Fibroblast of peridontal ligament (primary cell): Measurements from ENCODE around the gene RTTN.
A peak's percentile ranks its signal among the peaks of the same experiment; 100 is the strongest.
"Not testable (repeated sequence)": the region's sequence is repeated elsewhere in the genome, so short reads cannot be mapped to it uniquely, and the experiment has no call there.

Experiments
- DNase-seq: peaks from one replicate; pipeline ENCODE4 v3.0.0-alpha.2; 2010; ENCODE audit errors: extremely low read depth

RTTN gene, protein sequence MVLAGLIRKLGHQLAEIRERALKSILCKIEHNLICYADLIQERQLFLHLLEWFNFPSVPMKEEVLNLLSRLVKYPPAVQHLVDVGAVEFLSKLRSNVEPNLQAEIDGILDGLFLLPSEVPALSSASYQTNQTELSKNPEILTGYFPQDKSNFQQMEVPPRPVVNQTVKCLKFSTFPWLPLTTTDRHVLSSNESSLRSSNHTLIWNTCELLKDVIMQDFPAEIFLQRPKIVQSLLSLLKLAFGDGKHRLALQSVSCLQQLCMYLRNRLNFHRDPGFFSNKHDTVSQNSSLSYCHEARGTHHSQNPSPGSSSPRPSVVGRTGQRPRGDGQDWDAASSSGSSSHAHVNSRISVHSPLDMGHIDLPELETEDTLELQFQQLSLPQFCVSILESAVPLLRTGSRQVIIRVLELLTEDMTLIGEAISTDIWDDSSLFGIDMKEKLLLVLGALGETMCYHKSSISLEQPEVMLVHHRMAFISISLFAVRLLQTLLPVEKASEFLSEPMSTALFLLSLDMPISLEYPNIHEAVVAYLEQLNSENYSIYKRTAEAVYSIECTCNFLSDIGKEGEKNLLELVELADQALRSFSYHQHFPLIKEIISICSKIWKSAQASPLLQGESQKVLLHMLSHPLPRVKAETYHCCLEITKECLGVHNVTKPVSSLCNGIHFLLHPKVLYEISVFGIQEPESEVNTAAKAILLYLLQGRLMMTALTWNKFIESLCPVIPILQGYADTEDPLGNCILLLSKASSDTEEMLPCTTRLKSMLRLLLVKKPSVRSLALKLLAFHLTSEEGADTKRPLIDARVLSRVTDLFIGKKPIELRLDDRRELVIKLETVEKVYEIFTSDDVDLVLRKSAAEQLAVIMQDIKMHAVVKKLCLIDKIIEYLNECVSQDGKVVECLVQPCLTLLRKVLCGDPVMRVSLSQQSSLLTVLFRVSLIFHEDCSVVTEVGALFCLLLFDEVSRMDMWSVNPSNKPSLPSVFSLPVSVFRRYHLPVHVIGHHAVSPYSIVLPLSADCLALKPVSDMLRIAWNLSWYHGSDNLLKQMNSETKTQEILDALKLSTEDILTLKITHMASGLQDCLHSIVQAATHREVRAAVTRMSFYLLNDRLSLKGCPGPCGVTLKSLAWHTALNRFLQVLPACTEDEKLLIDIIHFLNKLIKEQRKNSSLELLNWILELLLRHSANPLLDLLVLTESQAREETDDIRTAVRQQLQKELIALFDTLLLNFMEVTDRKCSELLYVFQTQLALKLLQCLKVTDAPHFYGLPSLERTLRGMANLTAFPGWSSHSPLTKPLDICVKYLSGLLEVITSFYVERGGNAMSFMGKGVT (N-terminal part only)

DNA sequence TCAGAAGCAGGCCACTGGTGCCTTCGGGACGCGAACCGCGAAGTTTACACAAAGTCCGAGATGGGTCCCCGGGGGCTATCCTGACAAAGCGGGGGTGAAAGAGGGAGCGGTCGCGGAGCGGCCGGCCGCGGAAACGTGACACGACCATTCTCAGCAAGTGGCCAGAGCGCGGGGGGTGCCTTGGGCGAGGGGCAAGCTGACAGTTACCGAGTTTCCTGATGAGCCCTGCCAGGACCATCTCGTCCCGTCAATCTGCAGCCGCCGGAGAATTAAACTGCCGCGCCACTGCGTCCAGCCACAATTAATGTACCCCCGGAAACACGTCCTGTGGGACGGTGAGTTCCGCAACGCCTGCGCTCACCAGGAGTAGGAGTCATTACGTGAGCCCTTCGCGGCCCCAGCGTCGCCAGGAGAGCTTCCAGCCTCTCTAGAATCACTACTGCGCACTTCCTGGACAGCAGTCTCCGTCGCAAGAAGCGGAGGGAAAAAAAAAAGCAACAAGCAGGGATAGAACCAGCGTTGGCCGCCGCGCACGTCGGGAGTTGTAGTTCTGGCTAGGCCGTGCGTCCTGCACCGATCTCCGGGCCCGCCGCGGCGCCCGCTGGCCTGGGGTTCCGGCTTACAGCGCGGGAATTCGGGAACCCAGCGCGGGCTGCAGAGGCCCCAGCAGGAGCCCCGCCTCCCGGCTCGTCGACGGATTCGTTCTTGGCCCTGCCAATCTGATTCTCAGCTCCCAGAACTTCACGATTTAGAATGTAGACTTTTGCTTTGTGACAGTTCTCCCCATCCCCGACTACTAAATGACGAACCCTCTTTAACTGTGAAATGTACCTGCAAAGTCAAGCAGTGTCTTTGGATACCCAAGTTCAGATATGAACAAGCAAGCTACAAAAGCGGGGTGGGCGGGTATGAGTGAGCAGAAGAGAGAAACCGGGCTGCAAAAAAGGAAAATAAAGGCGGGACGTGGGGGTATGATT lies at the start of gene RTTN:
RTTN (minus strand) TSS at position 267 of the 977 bp plus-strand sequence; CDS start at position 238, 29 bp downstream.
- peak; percentile 94 for DNase-seq

DNA sequence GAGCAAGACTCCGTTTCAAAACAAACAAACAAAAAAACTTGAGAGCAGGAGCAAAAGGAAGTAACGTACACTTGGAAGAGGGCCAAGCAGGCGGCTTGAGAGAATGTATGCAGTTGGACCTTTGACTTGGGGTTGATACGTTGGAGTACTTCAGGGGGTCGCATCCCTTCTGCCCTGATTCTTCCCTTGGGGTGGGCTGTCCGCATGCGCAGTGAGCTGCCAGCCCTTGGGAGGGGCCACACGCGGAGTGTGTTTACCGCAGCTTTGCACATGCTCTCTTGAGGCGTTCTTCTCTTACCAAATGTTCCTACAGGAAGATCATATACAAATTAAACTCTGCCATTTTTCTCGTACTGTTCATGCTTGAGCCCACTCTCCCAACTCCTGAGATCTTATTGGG lies 45.3 kb upstream of the RTTN start:
- no peak for DNase-seq

DNA sequence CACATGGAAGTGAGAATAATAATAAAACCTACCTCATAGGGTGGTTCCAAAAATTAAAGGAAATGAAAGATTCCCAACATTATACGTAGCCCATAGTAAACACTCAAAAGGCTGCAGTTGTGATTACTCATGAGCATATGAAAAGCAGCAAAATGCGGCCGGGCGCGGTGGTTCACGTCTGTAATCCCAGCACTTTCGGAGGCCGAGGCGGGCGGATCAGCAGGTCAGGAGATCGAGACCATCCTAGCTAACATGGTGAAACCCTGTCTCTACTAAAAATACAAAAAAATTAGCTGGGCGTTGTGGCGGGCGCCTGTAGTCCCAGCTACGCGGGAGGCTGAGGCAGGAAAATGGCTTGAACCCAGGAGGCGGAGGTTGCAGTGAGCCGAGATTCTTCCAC lies 44.4 kb upstream of the RTTN start:
- DNase-seq: not testable (repeated sequence)

DNA sequence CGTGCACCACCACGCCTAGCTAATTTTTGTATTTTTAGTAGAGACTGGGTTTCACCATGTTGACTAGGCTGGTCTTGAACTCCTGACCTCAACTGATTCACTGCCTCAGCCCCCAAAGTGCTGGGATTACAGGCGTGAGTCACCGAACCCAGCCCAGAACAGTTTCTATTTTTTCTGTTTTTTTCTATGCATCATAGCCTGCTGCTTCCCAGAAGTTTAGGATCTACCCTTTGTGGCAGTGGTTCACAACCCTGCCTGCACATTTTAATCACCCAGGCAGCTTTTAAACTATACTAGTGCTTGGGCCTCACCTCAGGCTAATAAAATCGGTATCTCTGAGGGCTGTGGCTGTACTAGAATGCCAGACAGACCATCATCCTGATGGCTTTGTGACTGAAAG lies 43.6 kb upstream of the RTTN start:
- peak; percentile 48 for DNase-seq

DNA sequence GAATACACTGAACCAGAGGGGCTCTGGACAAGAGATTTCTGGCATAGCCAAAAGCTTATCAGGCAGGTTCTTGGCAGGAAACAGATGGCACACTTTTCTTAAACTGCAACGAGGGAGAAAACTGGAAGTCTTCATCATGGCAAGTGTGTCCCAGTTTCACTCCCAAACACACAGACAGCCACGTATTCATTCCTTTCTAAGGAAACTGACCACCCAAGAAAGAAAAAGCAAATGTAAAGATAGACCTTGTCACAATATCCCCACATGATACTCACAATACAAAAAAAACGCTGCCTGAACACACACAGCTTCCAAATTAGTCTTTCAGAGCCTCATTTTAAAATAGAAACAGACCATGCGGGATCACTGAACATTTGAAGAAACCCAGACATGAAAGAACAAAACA lies 40.6 kb upstream of the RTTN start:
- no peak for DNase-seq

DNA sequence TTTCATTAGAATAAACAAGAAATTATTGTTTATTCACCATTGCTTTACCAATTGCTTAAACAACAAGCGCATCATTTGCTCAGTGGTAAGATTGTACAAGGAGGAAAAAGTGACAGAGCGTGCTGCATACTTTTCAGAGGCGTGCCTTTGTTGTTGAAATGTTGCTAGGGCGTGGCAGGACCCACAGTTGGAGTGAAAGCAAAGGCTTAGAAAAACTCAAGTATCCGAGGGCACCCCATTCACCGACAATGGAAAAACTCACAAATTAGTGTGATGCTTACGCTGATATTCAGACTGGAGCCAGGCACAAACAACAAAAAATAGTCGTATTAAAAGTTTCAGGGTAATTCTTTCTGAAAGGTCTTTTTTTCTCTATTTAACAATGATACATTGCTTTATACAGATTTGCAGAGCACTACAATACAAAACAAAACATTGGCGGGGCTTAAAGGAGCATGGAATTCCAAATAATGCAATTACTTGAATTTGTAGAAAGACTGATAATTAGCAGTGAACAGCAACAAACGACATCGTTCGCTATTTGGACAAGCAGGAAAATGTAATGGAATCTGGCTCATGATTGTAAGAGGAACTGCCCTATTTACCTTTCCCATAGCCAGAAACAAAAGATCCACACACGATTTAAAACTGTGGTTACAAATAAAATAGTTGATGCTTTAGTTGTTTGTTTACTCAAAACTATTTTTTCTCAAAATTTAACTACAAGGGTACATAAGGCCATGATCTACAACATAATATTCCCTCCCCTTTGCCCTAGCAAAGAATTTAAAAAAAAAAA lies 37.8 kb upstream of the RTTN start:
- no peak for DNase-seq

DNA sequence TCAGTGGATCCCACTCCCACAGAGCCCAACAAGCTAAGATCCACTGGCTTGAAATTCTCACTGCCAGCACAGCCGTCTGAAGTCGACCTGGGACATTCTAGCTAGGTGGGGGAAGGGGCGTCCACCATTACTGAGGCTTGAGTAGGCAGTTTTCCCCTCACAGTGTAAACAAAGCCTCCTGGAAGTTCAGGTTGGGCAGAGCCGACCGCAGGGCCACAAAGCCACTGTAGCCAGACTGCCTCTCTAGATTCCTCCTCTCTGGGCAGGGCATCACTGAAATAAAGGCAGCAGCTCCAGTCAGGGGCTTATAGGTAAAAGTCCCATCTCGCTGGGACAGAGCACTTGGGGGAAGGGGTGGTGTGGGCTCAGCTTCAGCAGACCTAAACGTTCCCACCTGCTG lies 31.4 kb upstream of the RTTN start:
- DNase-seq: not testable (repeated sequence)

DNA sequence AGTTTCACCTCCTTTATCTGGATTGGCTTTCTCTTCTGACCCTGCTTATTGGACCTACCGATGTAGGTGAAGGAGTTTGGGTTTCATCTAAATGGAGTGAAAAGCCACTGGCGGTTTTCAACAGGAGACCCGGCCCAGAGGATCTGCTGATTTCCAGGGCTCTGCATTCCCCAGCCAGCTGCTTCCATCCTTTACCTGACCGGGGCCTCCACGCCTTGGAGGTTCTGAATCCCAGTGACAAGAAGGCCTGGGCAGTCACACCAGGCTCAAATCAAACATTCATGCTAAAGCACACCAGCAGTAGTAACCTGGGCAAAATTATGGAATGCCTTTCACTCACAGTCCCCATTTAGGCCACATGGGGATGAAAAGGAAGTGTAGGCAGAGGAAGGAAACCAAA lies 30.0 kb upstream of the RTTN start:
- no peak for DNase-seq

DNA sequence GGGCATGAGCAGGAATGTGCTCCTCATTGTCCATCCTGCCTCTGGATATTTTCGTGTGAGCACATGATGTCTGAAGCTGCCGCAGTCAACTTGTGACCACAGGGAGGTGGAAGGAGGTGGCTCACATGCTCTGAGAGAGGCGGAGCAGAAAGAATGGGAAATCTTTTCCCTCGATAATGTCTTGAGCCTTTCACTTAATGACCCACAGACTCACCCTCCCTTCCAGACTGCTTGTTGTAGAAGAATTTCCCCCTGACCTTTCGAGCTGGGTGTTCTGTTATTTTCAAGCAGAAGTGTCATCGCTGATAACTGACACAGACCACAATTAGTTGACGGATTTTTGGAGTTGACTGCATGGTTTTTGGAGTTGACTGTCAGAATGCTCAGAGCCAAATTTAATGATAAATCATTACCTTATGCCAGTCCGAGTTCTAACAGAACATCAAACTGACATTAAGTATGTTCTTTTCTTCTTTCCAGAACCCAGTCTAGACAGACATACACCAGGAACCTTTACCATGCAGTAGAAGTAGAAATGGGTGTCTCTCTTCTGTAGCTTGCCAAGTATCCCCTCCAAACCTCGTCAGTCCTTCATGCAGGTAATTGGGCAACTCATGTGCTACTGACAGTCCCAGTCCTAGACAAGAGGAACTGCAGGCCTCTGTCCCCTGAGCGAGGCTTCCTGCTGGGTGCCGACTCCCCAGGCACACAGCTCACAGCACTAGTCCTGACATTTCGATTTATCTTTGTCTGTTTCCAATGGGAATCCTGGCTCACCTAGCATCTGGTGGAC lies 29.4 kb upstream of the RTTN start:
- peak; percentile 66 for DNase-seq

DNA sequence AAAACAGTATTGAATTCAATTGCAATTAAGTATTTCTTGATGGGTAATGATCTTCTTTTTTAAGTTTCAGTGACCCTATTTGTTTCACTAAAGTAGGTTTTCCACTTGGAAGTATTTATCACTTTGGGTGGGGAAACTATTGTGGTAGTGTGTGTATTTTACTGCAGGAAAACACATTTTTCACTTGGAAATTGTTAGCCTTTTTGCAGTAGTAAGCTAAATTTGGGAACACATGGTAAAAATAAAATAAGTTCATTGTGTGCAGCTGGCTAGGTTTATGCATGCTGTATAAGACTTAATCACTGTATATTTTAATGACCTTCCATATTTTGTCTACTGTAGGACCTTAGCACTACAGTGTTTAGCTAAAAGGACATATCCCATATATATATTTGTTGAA lies 28.5 kb upstream of the RTTN start:
- no peak for DNase-seq

DNA sequence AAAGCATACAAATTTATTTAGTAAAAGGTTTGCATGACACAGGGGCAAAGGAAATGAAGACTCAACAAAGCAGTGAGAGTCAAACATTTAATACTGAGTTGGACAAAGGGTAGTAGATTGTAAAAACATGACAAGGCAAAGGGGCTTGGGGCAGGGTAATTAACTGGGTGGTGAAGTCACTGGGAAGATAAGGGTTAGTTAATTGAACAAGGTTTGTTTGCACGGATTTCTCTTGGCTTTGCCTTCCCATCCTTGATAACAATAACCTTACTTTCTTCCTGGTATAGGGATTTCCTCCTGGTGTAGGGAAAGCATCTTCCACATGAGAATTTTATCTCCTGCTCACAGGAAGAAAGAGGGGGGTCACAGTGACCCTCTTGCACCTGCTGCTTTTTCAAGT lies 26.8 kb upstream of the RTTN start:
- no peak for DNase-seq

DNA sequence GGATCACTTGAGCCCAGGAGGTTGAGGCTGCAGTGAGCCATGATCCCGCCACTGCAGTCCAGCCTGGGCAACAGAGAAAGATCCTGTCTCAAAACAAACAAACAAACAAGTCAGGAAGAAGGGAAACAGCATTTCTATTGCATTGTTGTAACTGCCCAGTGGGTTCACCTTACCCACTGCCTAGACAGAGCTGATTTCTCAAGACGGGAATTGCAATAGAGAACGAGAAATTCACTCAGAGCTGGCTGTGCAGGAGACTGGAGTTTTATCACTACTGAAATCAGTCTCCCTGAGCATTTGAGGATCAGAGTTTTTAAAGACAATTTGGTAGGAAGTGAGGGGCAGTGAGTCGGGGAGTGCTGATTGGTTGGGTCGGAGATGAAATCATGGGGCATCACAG lies 24.2 kb upstream of the RTTN start:
- no peak for DNase-seq

DNA sequence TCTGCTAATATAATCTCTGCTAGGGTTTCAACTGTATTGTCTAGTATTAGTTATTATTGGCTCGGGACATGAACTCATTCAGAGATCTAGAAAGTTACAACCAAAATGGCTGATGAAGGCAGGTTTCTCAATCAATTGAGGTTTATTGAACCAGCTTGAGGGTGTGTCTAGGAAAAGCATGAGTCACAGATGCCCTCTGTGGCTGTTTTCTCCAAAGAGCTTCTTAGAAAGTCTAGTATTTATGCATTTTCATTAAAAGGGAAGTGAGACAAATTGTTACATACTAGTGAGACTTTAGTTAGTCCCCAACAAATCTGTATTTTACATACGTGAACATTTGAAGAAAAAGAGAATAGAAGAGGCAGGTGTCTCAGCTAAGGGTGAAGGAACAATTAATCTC lies 23.0 kb upstream of the RTTN start:
- DNase-seq: peak; percentile 53

DNA sequence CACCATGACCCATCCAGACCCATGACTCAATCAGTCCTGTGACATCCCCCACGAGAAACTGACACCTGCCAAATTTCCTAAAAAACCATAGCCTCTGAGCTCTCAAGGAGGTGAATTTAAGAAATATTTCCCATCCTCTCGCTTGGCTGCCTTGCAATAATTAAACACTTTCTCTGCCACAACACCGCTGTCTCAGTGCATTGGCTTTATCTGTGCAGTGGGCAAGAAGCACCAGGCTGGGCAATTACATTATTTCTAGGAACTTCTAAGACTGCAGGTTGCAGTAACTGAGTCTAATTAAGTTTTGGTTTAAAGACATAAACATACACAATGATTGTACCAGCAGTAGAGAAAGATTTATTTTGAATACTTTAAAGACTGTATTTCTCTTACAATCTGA lies 22.0 kb upstream of the RTTN start:
- no peak for DNase-seq

DNA sequence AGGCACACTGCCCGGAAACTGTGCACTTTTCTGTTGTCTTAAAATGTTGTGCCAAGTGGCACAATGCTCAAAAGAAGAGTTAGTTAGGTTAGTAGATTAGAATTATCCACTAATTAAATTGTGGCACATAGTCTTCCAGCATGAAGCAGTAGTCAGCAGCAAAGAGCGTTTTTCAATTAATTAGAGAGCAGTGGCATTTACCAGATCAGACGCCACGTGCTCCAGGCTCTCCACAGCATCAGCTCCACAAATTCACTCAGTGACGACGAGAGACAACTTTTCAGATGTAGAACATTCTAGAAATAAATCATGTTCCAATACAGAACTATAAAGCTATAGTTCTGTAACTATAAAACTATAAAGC lies 16.4 kb upstream of the RTTN start:
- DNase-seq: no peak

DNA sequence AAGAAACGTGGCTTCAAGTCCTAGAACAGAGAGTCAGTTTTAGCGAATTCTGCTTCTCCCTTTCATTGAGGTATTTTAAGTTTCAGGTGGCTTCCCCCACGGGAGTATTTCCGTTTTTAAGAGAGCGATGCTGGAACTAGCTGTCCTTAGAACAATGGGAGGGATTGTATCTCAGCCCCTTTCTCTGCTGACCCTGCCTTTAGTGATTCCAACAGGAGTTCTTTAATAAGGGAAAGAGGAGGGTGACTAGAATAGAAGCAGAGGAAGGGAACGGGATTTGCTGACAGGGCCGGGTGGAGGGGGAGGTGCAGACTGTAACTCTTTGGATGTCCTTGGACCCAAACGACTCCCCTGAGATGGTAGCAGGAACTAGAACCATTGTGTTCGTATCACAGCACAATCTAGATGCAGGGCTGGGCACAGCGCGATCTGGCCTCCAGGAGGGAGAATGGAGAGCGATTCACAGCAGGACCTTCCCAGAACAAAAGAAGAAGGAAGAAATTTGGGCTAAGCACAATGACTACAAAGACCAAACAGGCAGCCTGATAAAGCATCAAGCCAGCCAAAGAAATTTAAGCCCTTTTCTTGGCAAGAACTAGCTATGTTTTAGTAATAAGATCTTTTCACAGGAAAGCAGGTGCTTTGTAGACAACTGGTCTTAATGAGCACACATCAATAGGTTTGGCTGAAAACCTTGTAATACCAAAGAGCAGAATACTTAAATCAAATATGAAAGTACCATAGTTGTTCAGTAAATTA lies 15.8 kb upstream of the RTTN start:
- no peak for DNase-seq

DNA sequence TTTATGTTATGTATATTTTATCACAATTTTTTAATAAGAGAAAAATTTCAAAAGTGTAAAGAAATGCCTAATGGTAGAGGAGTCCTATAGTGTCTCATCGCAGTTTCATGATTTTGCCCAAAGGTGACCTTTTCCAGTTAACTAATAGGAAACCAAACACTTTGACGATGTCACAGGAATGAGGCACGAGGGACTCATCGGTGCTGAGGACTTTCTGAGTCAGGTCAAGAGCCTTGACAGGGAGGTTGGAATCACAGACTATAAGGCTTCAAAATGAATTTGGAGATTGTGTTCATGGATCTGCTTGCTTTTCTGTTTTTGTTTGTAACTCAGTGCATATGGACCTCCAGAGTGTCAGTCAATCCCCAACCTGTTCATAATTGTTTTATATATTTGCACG lies 15.1 kb upstream of the RTTN start:
- DNase-seq: no peak

DNA sequence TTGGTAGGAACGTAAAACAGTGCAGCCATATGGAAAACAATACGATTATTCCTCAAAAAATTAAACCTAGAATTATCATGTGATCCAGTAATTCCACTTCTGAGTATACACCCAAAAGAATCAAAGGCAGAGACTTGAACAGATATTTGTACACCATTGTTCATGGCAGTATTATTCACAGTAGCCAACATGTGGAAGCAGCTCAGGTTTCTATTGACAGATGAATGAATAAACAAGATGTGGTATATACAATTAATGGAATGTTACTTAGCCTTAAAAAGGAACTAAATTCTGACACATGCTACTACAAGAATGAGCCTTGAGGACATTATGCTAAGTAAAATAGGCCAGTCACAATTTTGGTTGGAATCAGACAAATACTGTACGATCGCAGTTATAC lies 14.2 kb upstream of the RTTN start:
- DNase-seq: no peak

DNA sequence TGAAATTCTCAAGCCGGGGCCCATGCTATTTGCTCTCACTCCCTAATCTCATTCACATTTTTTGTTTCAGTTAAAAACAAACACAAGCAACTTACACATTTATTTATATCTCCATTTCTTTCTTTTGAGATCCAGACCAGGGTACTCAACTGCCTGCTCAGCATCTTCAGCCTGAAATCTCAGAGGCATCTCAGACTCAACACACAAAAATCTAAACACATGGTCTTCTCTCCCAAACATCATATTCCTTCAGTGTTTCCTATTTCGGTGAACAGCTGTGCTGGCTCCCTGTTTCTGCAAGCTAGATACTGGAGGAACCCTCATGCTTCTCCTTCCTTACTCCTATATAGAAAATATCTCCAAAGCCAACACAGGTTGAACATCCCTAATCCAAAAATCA lies 11.3 kb upstream of the RTTN start:
- peak; percentile 23 for DNase-seq
